Uterus (tissue), 2 donors: ENCODE data around the gene FARS2.

Experiments used
- CTCF ChIP-seq, 4 experiments: fragments of 200-600 bp in 2 of 4; fragments of 450-650 bp in 2 of 4; sonication (generic) in 2 of 4; IDR thresholded peaks; one replicate each; pipeline ENCODE4 v1.5.1; 2016 to 2019; ENCODE audit warnings: antibody characterized with exemption in 4 of 4, mild to moderate bottlenecking in 2 of 4, moderate library complexity in 1 of 4
- POLR2A ChIP-seq, 2 donors: fragments of 450-650 bp; IDR thresholded peaks; one replicate each; pipeline ENCODE4 v1.6.1; 2016; ENCODE audit warnings: antibody characterized with exemption in 2 of 2, mild to moderate bottlenecking in 1 of 2, moderate library complexity in 1 of 2

DNA sequence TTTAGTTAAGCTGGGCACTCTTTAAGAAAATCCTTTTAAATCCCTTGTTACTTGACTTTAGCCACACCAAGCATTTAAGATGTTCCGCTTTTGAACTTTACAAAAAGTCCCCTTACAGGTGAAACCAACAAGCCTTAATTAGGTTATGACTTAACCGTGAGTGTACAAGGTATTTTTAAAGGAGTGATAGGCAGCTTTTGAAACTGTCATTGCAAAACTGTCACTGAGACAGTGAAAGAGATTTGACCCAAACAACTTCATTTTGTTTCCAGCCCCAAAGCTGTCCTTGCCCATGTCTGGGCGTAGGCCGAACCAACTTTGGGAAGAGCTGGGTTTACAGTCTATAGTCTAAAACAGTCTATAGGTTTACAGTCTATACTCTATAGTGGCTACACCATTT is 305.4 kb downstream of the FARS2 start:
- TF ChIP-seq POLR2A (IDR thresholded peaks at IDR 0.05) (no peak), CTCF (IDR thresholded peaks at IDR 0.05) (no peak)
